IPS-20b (cell line): ENCODE measurements around the gene SVIL.
"Not testable (repeated sequence)": the region's sequence is repeated elsewhere in the genome, so short reads cannot be mapped to it uniquely, and the experiment has no call there.

Experiments used
- H3K27ac ChIP-seq: one replicate; pipeline ENCODE4 v1.5.1; 2013; ENCODE audit warnings: low read length
- H3K27me3 ChIP-seq: 2 replicates; pipeline ENCODE4 v1.6.1; 2013; ENCODE audit warnings: mild to moderate bottlenecking, low read length, inconsistent platforms; ENCODE audit not compliant: insufficient read depth
- H3K36me3 ChIP-seq: 2 replicates; pipeline ENCODE4 v1.6.1; 2013; ENCODE audit warnings: low read depth, mild to moderate bottlenecking, inconsistent platforms, low read length, moderate library complexity; ENCODE audit not compliant: insufficient read depth
- H3K4me1 ChIP-seq: 2 replicates; pipeline ENCODE4 v1.6.1; 2013; ENCODE audit warnings: mild to moderate bottlenecking, control low read depth, inconsistent platforms, low read length, moderate library complexity; ENCODE audit not compliant: insufficient read depth
- H3K4me3 ChIP-seq: 2 replicates; pipeline ENCODE4 v1.5.1; 2013; ENCODE audit warnings: mild to moderate bottlenecking, low read length, inconsistent platforms
- H3K9ac ChIP-seq: 2 replicates; pipeline ENCODE4 v1.6.1; 2013; ENCODE audit warnings: low read depth, mild to moderate bottlenecking, inconsistent platforms, low read length, moderate library complexity
- H3K9me3 ChIP-seq: 2 replicates; pipeline ENCODE4 v1.6.1; 2013; ENCODE audit warnings: mild to moderate bottlenecking, low read depth, low read length, inconsistent platforms; ENCODE audit not compliant: insufficient read depth

SVIL gene

GRCh38 chr10:29472301-29473086 lies 162.3 kb downstream of the SVIL start:
- H3K4me3 ChIP-seq: no peak overlapping the region
- H3K4me1 ChIP-seq: no peaks in the 10 kb centered on the region; the same call in 1 of the 2 replicates
- no peaks in the 10 kb centered on the region for H3K27me3 ChIP-seq
- H3K27ac ChIP-seq: no peak overlapping the region
- 0 out of 2 replicates have a peak overlapping the region, but pooled peaks have one; percentile 12 for H3K9ac ChIP-seq
- peaks cover 4% of the 10 kb centered on the region; the same call in 1 of the 2 replicates for H3K36me3 ChIP-seq
- no peaks in the 10 kb centered on the region for H3K9me3 ChIP-seq

- no peak overlapping the region for H3K27ac ChIP-seq
- H3K36me3 ChIP-seq: peaks cover 6% of the 10 kb centered on the region; the same call in 1 of the 2 replicates
- H3K27me3 ChIP-seq: no peaks in the 10 kb centered on the region
- H3K4me1 ChIP-seq: no peaks in the 10 kb centered on the region; the same call in 1 of the 2 replicates
- no peak overlapping the region for H3K9ac ChIP-seq
- no peaks in the 10 kb centered on the region for H3K9me3 ChIP-seq
- no peak overlapping the region for H3K4me3 ChIP-seq
Observed at GRCh38 chr10:29471544-29471859, 163.3 kb downstream of the SVIL start.

- Histone ChIP-seq H3K27me3 (no peaks in the 10 kb centered on the region), H3K4me1 (no peaks in the 10 kb centered on the region; the same call in 1 of the 2 replicates), H3K36me3 (peaks cover 6% of the 10 kb centered on the region; the same call in 1 of the 2 replicates), H3K9me3 (no peaks in the 10 kb centered on the region), H3K9ac (no peak overlapping the region), H3K27ac (no peak overlapping the region), H3K4me3 (no peak overlapping the region)
Observed at GRCh38 chr10:29470843-29471543, 163.8 kb downstream of the SVIL start.

- Histone ChIP-seq H3K4me3 (no peak overlapping the region), H3K27ac (no peak overlapping the region), H3K4me1 (no peaks in the 10 kb centered on the region; the same call in 1 of the 2 replicates), H3K9ac (no peak overlapping the region), H3K36me3 (peaks cover 6% of the 10 kb centered on the region; the same call in 1 of the 2 replicates), H3K9me3 (no peaks in the 10 kb centered on the region), H3K27me3 (no peaks in the 10 kb centered on the region)
Observed at GRCh38 chr10:29470355-29470705, 164.4 kb downstream of the SVIL start.

GRCh38 chr10:29469481-29470354 lies 165.1 kb downstream of the SVIL start:
- Histone ChIP-seq H3K27me3 (no peaks in the 10 kb centered on the region), H3K9ac (no peak overlapping the region), H3K9me3 (no peaks in the 10 kb centered on the region), H3K36me3 (peaks cover 12% of the 10 kb centered on the region; the same call in 1 of the 2 replicates), H3K27ac (no peak overlapping the region), H3K4me1 (no peaks in the 10 kb centered on the region; the same call in 1 of the 2 replicates), H3K4me3 (no peak overlapping the region)

- no peaks in the 10 kb centered on the region; the same call in none of the 2 replicates for H3K9me3 ChIP-seq
- H3K9ac ChIP-seq: no peak overlapping the region
- no peak overlapping the region for H3K27ac ChIP-seq
- H3K36me3 ChIP-seq: peaks cover 27% of the 10 kb centered on the region
- H3K4me1 ChIP-seq: no peaks in the 10 kb centered on the region
- H3K27me3 ChIP-seq: no peaks in the 10 kb centered on the region
- H3K4me3 ChIP-seq: no peak overlapping the region
Observed at GRCh38 chr10:29465384-29465783, 169.4 kb downstream of the SVIL start.

- not testable (repeated sequence) for H3K9me3 ChIP-seq, H3K9ac ChIP-seq, H3K4me1 ChIP-seq, H3K27me3 ChIP-seq, H3K27ac ChIP-seq, H3K4me3 ChIP-seq
- peaks cover 30% of the 10 kb centered on the region for H3K36me3 ChIP-seq
Observed at GRCh38 chr10:29464671-29465171, 170.1 kb downstream of the SVIL start.

GRCh38 chr10:29461042-29461441 lies 173.7 kb downstream of the SVIL start:
- no peaks in the 10 kb centered on the region for H3K4me1 ChIP-seq
- no peak overlapping the region for H3K27ac ChIP-seq
- H3K9ac ChIP-seq: no peak overlapping the region
- H3K27me3 ChIP-seq: no peaks in the 10 kb centered on the region
- peaks cover 31% of the 10 kb centered on the region for H3K36me3 ChIP-seq
- no peaks in the 10 kb centered on the region; the same call in none of the 2 replicates for H3K9me3 ChIP-seq
- no peak overlapping the region for H3K4me3 ChIP-seq

- not testable (repeated sequence) for H3K9me3 ChIP-seq, H3K9ac ChIP-seq, H3K4me1 ChIP-seq, H3K27me3 ChIP-seq, H3K27ac ChIP-seq, H3K4me3 ChIP-seq
- H3K36me3 ChIP-seq: peaks cover 25% of the 10 kb centered on the region
Observed at GRCh38 chr10:29458190-29458589, 176.6 kb downstream of the SVIL start.

GRCh38 chr10:29455095-29455494 lies 179.7 kb downstream of the SVIL start:
- H3K27ac ChIP-seq: no peak overlapping the region
- H3K27me3 ChIP-seq: no peaks in the 10 kb centered on the region
- no peaks in the 10 kb centered on the region for H3K4me1 ChIP-seq
- H3K36me3 ChIP-seq: peaks cover 7% of the 10 kb centered on the region; the same call in 1 of the 2 replicates
- no peak overlapping the region for H3K4me3 ChIP-seq
- no peak overlapping the region for H3K9ac ChIP-seq
- no peaks in the 10 kb centered on the region for H3K9me3 ChIP-seq

GRCh38 chr10:29454250-29454649 lies 180.5 kb downstream of the SVIL start:
- Histone ChIP-seq H3K9me3 (no peaks in the 10 kb centered on the region), H3K4me3 (no peak overlapping the region), H3K4me1 (no peaks in the 10 kb centered on the region), H3K27me3 (no peaks in the 10 kb centered on the region), H3K9ac (no peak overlapping the region), H3K36me3 (no peaks in the 10 kb centered on the region), H3K27ac (no peak overlapping the region)
